HG02970 (cell line): ENCODE measurements around the gene GOLGA6C.
"Not testable (repeated sequence)": the region's sequence is repeated elsewhere in the genome, so short reads cannot be mapped to it uniquely, and the experiment has no call there.

Experiments
- ATAC-seq: cut with Tn5 transposase; IDR thresholded peaks from one replicate; pipeline ENCODE4 v1.9.1; 2021; ENCODE audit warnings: mild to moderate bottlenecking, moderate library complexity, moderate number of reproducible peaks; ENCODE audit not compliant: unreplicated experiment, low FRiP score

The GOLGA6C gene

GRCh38 chr15:75309711-75310110 lies 51.6 kb downstream of the GOLGA6C start:
- no peak for ATAC-seq

- ATAC-seq: not testable (repeated sequence)
These were observed 54.4 kb downstream of the GOLGA6C start for GRCh38 chr15:75312548-75312947.

GRCh38 chr15:75313116-75313845 lies 55.1 kb downstream of the GOLGA6C start:
- no peak for ATAC-seq

- no peak for ATAC-seq
These were observed 56.6 kb downstream of the GOLGA6C start for GRCh38 chr15:75314552-75315290.

- ATAC-seq: not testable (repeated sequence)
These were observed 61.2 kb downstream of the GOLGA6C start for GRCh38 chr15:75319231-75319897.
